ENCODE measurements around the gene CYTH1.

- no peak for TF ChIP-seq ZNF239 (tag by site-specific recombination; IDR thresholded peaks at IDR 0.05)
- no peak for TF ChIP-seq CTCF (tag by site-specific recombination; IDR thresholded peaks at IDR 0.05)
- TF ChIP-seq ZNF707 (tag by site-specific recombination; IDR thresholded peaks at IDR 0.05), result no peak
- no peak for TF ChIP-seq INSM2 (tag by site-specific recombination; IDR thresholded peaks at IDR 0.05)
- TF ChIP-seq ZNF221 (tag by site-specific recombination; IDR thresholded peaks at IDR 0.05; ENCODE audit: borderline replicate concordance), result no peak
- TF ChIP-seq ZBTB10 (tag by site-specific recombination; IDR thresholded peaks at IDR 0.05), result no peak
- TF ChIP-seq ZNF777 (tag by site-specific recombination; IDR thresholded peaks at IDR 0.05; ENCODE audit: borderline replicate concordance), result no peak
- no peak for TF ChIP-seq ZBTB26 (tag by site-specific recombination; optimal IDR thresholded peaks at IDR 0.05)
- TF ChIP-seq KLF17 (tag by site-specific recombination; IDR thresholded peaks at IDR 0.05), result no peak
- no peak for TF ChIP-seq ZNF280D (tag by site-specific recombination; IDR thresholded peaks at IDR 0.05)
- TF ChIP-seq ZNF362 (tag by site-specific recombination; IDR thresholded peaks at IDR 0.05), result no peak
Measured at GRCh38 chr17:78728495-78728894, 53.6 kb downstream of the CYTH1 start.

Measured in HEK293 (cell line).